Stimulated activated CD8-positive, alpha-beta memory T cell treated with anti-CD3 and anti-CD28 coated beads, Interleukin-7, amount 100 ng/mL, for 24 hours (primary cell): ENCODE measurements around the gene ABO.
"Not testable (repeated sequence)": the region's sequence is repeated elsewhere in the genome, so short reads cannot be mapped to it uniquely, and the experiment has no call there.

Source experiments
- DNase-seq: peaks from one replicate; pipeline ENCODE4 v3.0.0-alpha.2; 2020; ENCODE audit warnings: low read depth

Gene ABO

GRCh38 chr9:133262226-133262625 lies 12.8 kb downstream of the ABO start:
- DNase-seq, result no peak

- no peak for DNase-seq
These were observed 13.3 kb downstream of the ABO start for GRCh38 chr9:133261753-133262120.

GRCh38 chr9:133261103-133261752 lies 13.8 kb downstream of the ABO start:
- no peak for DNase-seq

- no peak for DNase-seq
These were observed 14.5 kb downstream of the ABO start for GRCh38 chr9:133260334-133261102.

GRCh38 chr9:133258061-133259015 lies 16.7 kb downstream of the ABO start:
- no peak for DNase-seq

GRCh38 chr9:133257465-133257956 lies 17.5 kb downstream of the ABO start:
- DNase-seq, result no peak

- DNase-seq, result no peak
These were observed 18.3 kb downstream of the ABO start for GRCh38 chr9:133256686-133257091.

- DNase-seq, result no peak
These were observed 18.9 kb downstream of the ABO start for GRCh38 chr9:133256136-133256461.

GRCh38 chr9:133255371-133256135 lies 19.4 kb downstream of the ABO start:
- no peak for DNase-seq

- no peak for DNase-seq
These were observed 20.5 kb downstream of the ABO start for GRCh38 chr9:133254471-133254870.

GRCh38 chr9:133253268-133253667 lies 21.7 kb downstream of the ABO start:
- no peak for DNase-seq

GRCh38 chr9:133252301-133253020 lies 22.5 kb downstream of the ABO start:
- DNase-seq, result no peak

GRCh38 chr9:133251773-133252172 lies 23.2 kb downstream of the ABO start:
- DNase-seq, result no peak

GRCh38 chr9:133251221-133251620 lies 23.8 kb downstream of the ABO start:
- DNase-seq, result not testable (repeated sequence)

- DNase-seq, result no peak
These were observed 24.2 kb downstream of the ABO start for GRCh38 chr9:133250741-133251170.

GRCh38 chr9:133249337-133249736 lies 25.7 kb downstream of the ABO start:
- DNase-seq, result no peak

GRCh38 chr9:133248726-133249295 lies 26.2 kb downstream of the ABO start:
- no peak for DNase-seq

GRCh38 chr9:133247632-133248031 lies 27.4 kb downstream of the ABO start:
- DNase-seq, result no peak

GRCh38 chr9:133246991-133247390 lies 28.0 kb downstream of the ABO start:
- no peak for DNase-seq

- DNase-seq, result no peak
These were observed 28.4 kb downstream of the ABO start for GRCh38 chr9:133246562-133246961.

GRCh38 chr9:133242991-133243390 lies 32.0 kb downstream of the ABO start:
- DNase-seq, result no peak
